ENCODE data around the gene LTBP1. TPM values are rescaled to one million over a fixed set of nuclear protein-coding genes. Genes with fewer than 3 reads are reported as not detected.

LTBP1 gene
- total and polyA plus RNA-seq, 2 experiments from 2014 or later: 15.7 to 49.8 TPM

- no peak for DNase-seq (ENCODE audit: low spot score)
- Mint-ChIP-seq H3K4me1 (no peaks in the 10 kb centered on the region), H3K4me3 (no peak overlapping the region), H3K27ac (no peak overlapping the region), H3K36me3 (ENCODE audit: low read depth) (peaks cover 37% of the 10 kb centered on the region), H3K9me3 (peaks cover 25% of the 10 kb centered on the region), H3K27me3 (ENCODE audit: insufficient read depth, low read depth, poor library complexity) (no peaks in the 10 kb centered on the region)
- Histone ChIP-seq H2AFZ (no peak overlapping the region), H4K20me1 (replicated peaks; ENCODE audit: insufficient read depth) (no peaks in the 10 kb centered on the region), H3K79me2 (replicated peaks; ENCODE audit: insufficient read depth) (no peaks in the 10 kb centered on the region), H3K9me2 (ENCODE audit: insufficient read depth) (no peaks in the 10 kb centered on the region), H3F3A (replicated peaks; ENCODE audit: low read depth) (no peaks in the 10 kb centered on the region), H3K4me1 (ENCODE audit: insufficient read depth) (no peaks in the 10 kb centered on the region), H3K27ac (ENCODE audit: low read depth) (no peak overlapping the region), H3K4me2 (no peak overlapping the region), H3K36me3 (ENCODE audit: insufficient read depth) (0 out of 2 replicates have a peak, but pooled peaks cover 6% of the 10 kb centered on the region), H3K27me3 (ENCODE audit: insufficient read depth) (no peaks in the 10 kb centered on the region), H3K4me3 (no peak overlapping the region)
- ATAC-seq: no peak
- no peak for TF ChIP-seq CREB1 (CRISPR knock-in tag; IDR thresholded peaks at IDR 0.05; ENCODE audit: low read depth)
- no peak for TF ChIP-seq POLR2AphosphoS5 (IDR thresholded peaks at IDR 0.05; ENCODE audit: low read depth)
- no peak for TF ChIP-seq JUNB (IDR thresholded peaks at IDR 0.05; ENCODE audit: unreplicated experiment)
- TF ChIP-seq STAT1 (IDR thresholded peaks at IDR 0.05; ENCODE audit: unreplicated experiment): no peak
- no peak for TF ChIP-seq ZNF114 (CRISPR knock-in tag; IDR thresholded peaks at IDR 0.05)
- TF ChIP-seq CTCF (conservative IDR thresholded peaks at IDR 0.05; ENCODE audit: low read depth in 2 of 2): no peak
- TF ChIP-seq ETS1 (IDR thresholded peaks at IDR 0.05): no peak
- TF ChIP-seq ZNF331 (CRISPR knock-in tag; IDR thresholded peaks at IDR 0.05; ENCODE audit: low read depth): no peak
- no peak for TF ChIP-seq ZNF462 (CRISPR knock-in tag; IDR thresholded peaks at IDR 0.05)
- TF ChIP-seq EZH2phosphoT487 (IDR thresholded peaks at IDR 0.05; ENCODE audit: unreplicated experiment): no peak
- no peak for TF ChIP-seq REST (IDR thresholded peaks at IDR 0.05; ENCODE audit: unreplicated experiment)
- no peak for TF ChIP-seq EZH2 (IDR thresholded peaks at IDR 0.05; ENCODE audit: low read depth, unreplicated experiment)
- no peak for TF ChIP-seq NANOG (IDR thresholded peaks at IDR 0.05; ENCODE audit: borderline replicate concordance)
Observed at GRCh38 chr2:33266467-33266866, 319.7 kb downstream of the LTBP1 start.

All from GM23338 (cell line).